Measurements from ENCODE around the gene SAT2.

SAT2 gene

GRCh38 chr17:7640783-7641182, 13.2 kb upstream of the SAT2 start:
- no peak for DNase-seq
- peaks cover 46% of the 10 kb centered on the region for H3K27me3 ChIP-seq (replicated peaks; ENCODE audit: insufficient read depth, low read length)
- H3K9ac ChIP-seq (ENCODE audit: low read length) = no peak overlapping the region
- no peaks in the 10 kb centered on the region for H3K9me2 ChIP-seq (replicated peaks; ENCODE audit: insufficient read depth, low read length)
- no peaks in the 10 kb centered on the region for H3K79me2 ChIP-seq (ENCODE audit: low read length)
- H3K4me1 ChIP-seq (ENCODE audit: low read length) = no peaks in the 10 kb centered on the region
- no peaks in the 10 kb centered on the region for H3K9me3 ChIP-seq (replicated peaks; ENCODE audit: insufficient read depth, low read length)
- H3F3A ChIP-seq (ENCODE audit: insufficient read depth, low read length) = no peaks in the 10 kb centered on the region
- no peak for TF ChIP-seq CTCF (IDR thresholded peaks at IDR 0.05; ENCODE audit: low read length)
- TF ChIP-seq EZH2 (optimal IDR thresholded peaks at IDR 0.05; ENCODE audit: low read depth, low read length) = no peak
- TF ChIP-seq EZH2phosphoT487 (IDR thresholded peaks at IDR 0.05; ENCODE audit: low read length) = no peak
- no peak overlapping the region for H3K4me2 ChIP-seq (ENCODE audit: low read depth, low read length)
- H4K20me1 ChIP-seq (ENCODE audit: insufficient read depth, low read length) = no peaks in the 10 kb centered on the region
- H3K4me3 ChIP-seq (ENCODE audit: low read length) = no peak overlapping the region
- H2AFZ ChIP-seq (ENCODE audit: low read length) = no peak overlapping the region
- H3K36me3 ChIP-seq (replicated peaks; ENCODE audit: insufficient read depth, low read length) = no peaks in the 10 kb centered on the region
- no peak overlapping the region for H3K27ac ChIP-seq (ENCODE audit: low read length)

- Histone ChIP-seq H4K20me1 (ENCODE audit: insufficient read depth, low read length) (no peaks in the 10 kb centered on the region), H3K79me2 (ENCODE audit: low read length) (no peaks in the 10 kb centered on the region), H3K27me3 (replicated peaks; ENCODE audit: insufficient read depth, low read length) (peaks cover 39% of the 10 kb centered on the region), H3K36me3 (replicated peaks; ENCODE audit: insufficient read depth, low read length) (no peaks in the 10 kb centered on the region), H3K27ac (ENCODE audit: low read length) (no peak overlapping the region), H3K9me2 (replicated peaks; ENCODE audit: insufficient read depth, low read length) (no peaks in the 10 kb centered on the region), H3K9me3 (replicated peaks; ENCODE audit: insufficient read depth, low read length) (no peaks in the 10 kb centered on the region), H3K4me1 (ENCODE audit: low read length) (peaks cover 7% of the 10 kb centered on the region), H3K4me2 (ENCODE audit: low read depth, low read length) (no peak overlapping the region), H2AFZ (ENCODE audit: low read length) (no peak overlapping the region), H3K9ac (ENCODE audit: low read length) (no peak overlapping the region), H3F3A (ENCODE audit: insufficient read depth, low read length) (no peaks in the 10 kb centered on the region), H3K4me3 (ENCODE audit: low read length) (no peak overlapping the region)
- TF ChIP-seq CTCF (IDR thresholded peaks at IDR 0.05; ENCODE audit: low read length) = no peak
- TF ChIP-seq EZH2 (optimal IDR thresholded peaks at IDR 0.05; ENCODE audit: low read depth, low read length) = no peak
- no peak for TF ChIP-seq EZH2phosphoT487 (IDR thresholded peaks at IDR 0.05; ENCODE audit: low read length)
- DNase-seq = no peak
Observed at GRCh38 chr17:7636163-7636562, 8.5 kb upstream of the SAT2 start.

GRCh38 chr17:7634384-7634783, 6.8 kb upstream of the SAT2 start:
- Histone ChIP-seq H3K4me2 (ENCODE audit: low read depth, low read length) (no peak overlapping the region), H3K9me3 (replicated peaks; ENCODE audit: insufficient read depth, low read length) (no peaks in the 10 kb centered on the region), H3K4me3 (ENCODE audit: low read length) (no peak overlapping the region), H3K4me1 (ENCODE audit: low read length) (peaks cover 7% of the 10 kb centered on the region), H3K79me2 (ENCODE audit: low read length) (no peaks in the 10 kb centered on the region), H3F3A (ENCODE audit: insufficient read depth, low read length) (no peaks in the 10 kb centered on the region), H2AFZ (ENCODE audit: low read length) (no peak overlapping the region), H4K20me1 (ENCODE audit: insufficient read depth, low read length) (no peaks in the 10 kb centered on the region), H3K27me3 (replicated peaks; ENCODE audit: insufficient read depth, low read length) (peaks cover 30% of the 10 kb centered on the region), H3K27ac (ENCODE audit: low read length) (no peak overlapping the region), H3K9me2 (replicated peaks; ENCODE audit: insufficient read depth, low read length) (no peaks in the 10 kb centered on the region), H3K36me3 (replicated peaks; ENCODE audit: insufficient read depth, low read length) (no peaks in the 10 kb centered on the region), H3K9ac (ENCODE audit: low read length) (no peak overlapping the region)
- no peak for DNase-seq
- no peak for TF ChIP-seq EZH2 (optimal IDR thresholded peaks at IDR 0.05; ENCODE audit: low read depth, low read length)
- peak; percentile 47 for TF ChIP-seq CTCF (IDR thresholded peaks at IDR 0.05; ENCODE audit: low read length)

All from MM.1S (cell line).